HCT116 (cell line): Measurements from ENCODE around the gene GALNT14. TPM values are rescaled to one million over a fixed set of nuclear protein-coding genes. Genes with fewer than 3 reads are reported as not detected.

Experiments
- ATAC-seq: fragments of 200-7000 bp; cut with Tn5 transposase; 2 replicates; pipeline ENCODE4 v1.9.1; 2020; ENCODE audit warnings: mild to moderate bottlenecking, moderate library complexity
- BruUV-seq: library from RNA; stranded (reverse); fragments of 400-500 nt; replicated peaks from 2 replicates; lab custom pipeline; 2021; lab: Mats Ljungman, UMichigan
- CTCF ChIA-PET: fragments of 300-600 bp; sonication (Branson Sonifier 250); formaldehyde crosslinking; loops from one replicate; lab custom pipeline; 2021; ENCODE audit warnings: antibody characterized with exemption; lab: Charles Lee
- POLR2A ChIA-PET: fragments of 300-600, 350-600 bp; sonication (Branson Sonifier 250); formaldehyde crosslinking; loops from one replicate; lab custom pipeline; 2021; ENCODE audit warnings: antibody characterized with exemption; lab: Charles Lee
- RAD21 ChIA-PET, 2 experiments: fragments of 300-600 bp; sonication (Branson Sonifier 250); formaldehyde crosslinking; loops; one replicate each; lab custom pipeline; 2023; ENCODE audit warnings: low total read pairs in 2 of 2; ENCODE audit not compliant: uncharacterized antibody in 2 of 2, unreplicated experiment in 2 of 2, low non-redundant PET in 1 of 2; lab: Charles Lee
- DNase-seq: peaks from one replicate; pipeline ENCODE4 v3.0.0-alpha.2; 2010; ENCODE audit warnings: low read depth, low spot score
- H2AFZ ChIP-seq: fragments of 200-600 bp; shearing (Covaris generic), sonication (generic); 2 replicates; pipeline ENCODE4 v1.6.1; 2017; ENCODE audit warnings: low read depth, mixed run types, mixed read lengths, antibody characterized with exemption, low read length; ENCODE audit not compliant: poor library complexity, severe bottlenecking
- H3K27ac ChIP-seq: 2 replicates; pipeline ENCODE4 v1.5.1; 2012; ENCODE audit warnings: low read depth, low read length
- H3K27me3 ChIP-seq: fragments of 200-600 bp; sonication (generic); 2 replicates; pipeline ENCODE4 v1.6.1; 2016; ENCODE audit warnings: mixed run types, low read length, mixed read lengths; ENCODE audit not compliant: insufficient read depth
- H3K36me3 ChIP-seq, 2 experiments: fragments of 200-500 bp in 1 of 2; fragments of 200-600 bp in 1 of 2; sonication (Bioruptor generic) in 1 of 2; sonication (generic) in 1 of 2; 2 replicates each; pipeline versions ENCODE4 v1.5.1 to v1.6.1; 2014 to 2016; ENCODE audit warnings: low read length in 2 of 2, inconsistent platforms in 1 of 2, mixed read lengths in 1 of 2, mixed run types in 1 of 2; ENCODE audit not compliant: insufficient read depth in 2 of 2, control insufficient read depth in 1 of 2
- H3K4me1 ChIP-seq, 2 experiments: fragments of 200-600 bp in 1 of 2; sonication (generic) in 1 of 2; 2 replicates each; pipeline versions ENCODE4 v1.5.1 to v1.6.1; 2012 to 2017; ENCODE audit warnings: low read length in 2 of 2, inconsistent platforms in 1 of 2, mild to moderate bottlenecking in 1 of 2, mixed read lengths in 1 of 2, mixed run types in 1 of 2, moderate library complexity in 1 of 2; ENCODE audit not compliant: insufficient read depth in 2 of 2, control insufficient read depth in 1 of 2
- H3K4me2 ChIP-seq: fragments of 200-600 bp; sonication (generic); 2 replicates; pipeline ENCODE4 v1.6.1; 2017; ENCODE audit warnings: mixed run types, low read length, mixed read lengths
- H3K4me3 ChIP-seq, 2 experiments: fragments of 200-600 bp in 1 of 2; sonication (generic) in 1 of 2; replicated peaks in 1 of 2; 2 replicates each; pipeline ENCODE4 v1.5.1; 2011 to 2016; ENCODE audit warnings: low read length in 2 of 2, control low read depth in 1 of 2, low read depth in 1 of 2, mild to moderate bottlenecking in 1 of 2, mixed read lengths in 1 of 2, mixed run types in 1 of 2
- H3K79me2 ChIP-seq: fragments of 200-600 bp; sonication (generic); 2 replicates; pipeline ENCODE4 v1.6.1; 2017; ENCODE audit warnings: mild to moderate bottlenecking, mixed run types, low read length, moderate library complexity, mixed read lengths; ENCODE audit not compliant: insufficient read depth
- H3K9ac ChIP-seq: fragments of 200-600 bp; sonication (generic); 2 replicates; pipeline ENCODE4 v1.6.1; 2016; ENCODE audit warnings: low read length, mixed read lengths
- H3K9me2 ChIP-seq: fragments of 200-600 bp; sonication (generic), shearing (Covaris generic); 2 replicates; pipeline ENCODE4 v1.6.1; 2017; ENCODE audit warnings: mixed run types, mild to moderate bottlenecking, moderate library complexity; ENCODE audit not compliant: insufficient read depth
- H3K9me3 ChIP-seq, 2 experiments: fragments of 200-500 bp in 1 of 2; fragments of 200-600 bp in 1 of 2; sonication (Bioruptor generic) in 1 of 2; sonication (generic) in 1 of 2; 2 replicates each; pipeline ENCODE4 v1.6.1; 2014 to 2017; ENCODE audit warnings: low read length in 2 of 2, mixed read lengths in 2 of 2, inconsistent platforms in 1 of 2, low read depth in 1 of 2, mild to moderate bottlenecking in 1 of 2, mixed run types in 1 of 2, moderate library complexity in 1 of 2; ENCODE audit not compliant: control insufficient read depth in 1 of 2, insufficient read depth in 1 of 2
- H4K20me1 ChIP-seq: fragments of 200-600 bp; sonication (generic), shearing (Covaris generic); 2 replicates; pipeline ENCODE4 v1.6.1; 2017; ENCODE audit warnings: mixed run types, mild to moderate bottlenecking, moderate library complexity; ENCODE audit not compliant: insufficient read depth
- CEBPB ChIP-seq: IDR thresholded peaks from 2 replicates; pipeline ENCODE4 v1.6.1; 2012; ENCODE audit warnings: low read depth
- POLR2A ChIP-seq: IDR thresholded peaks from 2 replicates; pipeline ENCODE4 v1.7.0; 2011; ENCODE audit warnings: borderline replicate concordance; ENCODE audit not compliant: insufficient read depth, insufficient read length; ENCODE audit errors: extremely low read depth
- POLR2AphosphoS5 ChIP-seq: IDR thresholded peaks from 2 replicates; pipeline ENCODE4 v1.6.1; 2011; ENCODE audit warnings: mild to moderate bottlenecking, low read depth, low read length, moderate library complexity
- RAD21 ChIP-seq: IDR thresholded peaks from 2 replicates; pipeline ENCODE4 v1.6.1; 2012; ENCODE audit warnings: low read depth, mild to moderate bottlenecking
- SP1 ChIP-seq: IDR thresholded peaks from 2 replicates; pipeline ENCODE4 v1.6.1; 2012; ENCODE audit warnings: low read depth
- SRF ChIP-seq: IDR thresholded peaks from 2 replicates; pipeline ENCODE4 v1.6.1; 2012; ENCODE audit warnings: low read depth
- YY1 ChIP-seq: IDR thresholded peaks from 2 replicates; pipeline ENCODE4 v1.6.1; 2011; ENCODE audit warnings: low read length, low read depth, moderate library complexity, mild to moderate bottlenecking; ENCODE audit not compliant: insufficient replicate concordance; ENCODE audit errors: extremely low read depth
- ZNF274 ChIP-seq: fragments of 200-500 bp; sonication (Bioruptor generic); IDR thresholded peaks from 2 replicates; pipeline ENCODE4 v1.6.1; 2014; ENCODE audit warnings: mild to moderate bottlenecking, low read depth, low read length, inconsistent platforms
- intact Hi-C: fragments of 100-400 bp; cut with micrococcal nuclease; formaldehyde crosslinking; loops from 2 replicates; pipeline ENCODE4 v1.10.0; 2022
- total RNA-seq: library from RNA; stranded (reverse); gene quantifications from one replicate; pipeline ENCODE4 v1.2.1, GENCODE V29; 2021; ENCODE audit not compliant: unreplicated experiment
- TF ChIP-seq, protein P1 (sequence below): IDR thresholded peaks from 2 replicates; pipeline ENCODE4 v1.6.1; 2012
- TF ChIP-seq, protein P2 (sequence below): IDR thresholded peaks from 2 replicates; pipeline ENCODE4 v1.6.1; 2012; ENCODE audit warnings: low read depth
- TF ChIP-seq, protein P3 (sequence below): IDR thresholded peaks from 2 replicates; pipeline ENCODE4 v1.6.1; 2011; ENCODE audit warnings: mild to moderate bottlenecking, low read length, moderate library complexity; ENCODE audit not compliant: insufficient replicate concordance; ENCODE audit errors: extremely low read depth

GALNT14 gene
- total RNA-seq, 1 experiment from 2014 or later, result 11.2 TPM

DNA sequence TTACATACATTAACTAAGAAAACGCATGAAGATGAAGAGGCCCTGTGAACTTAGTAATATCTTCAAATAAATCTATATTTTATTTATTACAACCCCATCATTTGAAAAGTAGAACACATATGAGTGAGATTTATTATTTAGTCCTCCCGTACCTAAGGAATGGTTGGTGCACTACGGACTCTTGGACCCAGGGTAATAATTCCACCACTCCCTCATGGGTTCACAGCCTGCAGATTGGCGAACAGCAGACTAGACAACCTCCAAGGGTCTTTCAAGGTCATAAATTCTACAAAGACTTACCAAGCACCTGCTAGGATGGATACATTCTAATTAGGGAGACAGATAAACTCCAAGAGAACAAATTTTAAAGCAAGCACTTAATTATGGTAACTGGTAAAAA lies 51.6 kb downstream of the GALNT14 start:
- TF ChIP-seq, protein P1, sequence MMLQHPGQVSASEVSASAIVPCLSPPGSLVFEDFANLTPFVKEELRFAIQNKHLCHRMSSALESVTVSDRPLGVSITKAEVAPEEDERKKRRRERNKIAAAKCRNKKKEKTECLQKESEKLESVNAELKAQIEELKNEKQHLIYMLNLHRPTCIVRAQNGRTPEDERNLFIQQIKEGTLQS, result no peak
- TF ChIP-seq YY1 (no peak), ZNF274 (no peak), CEBPB (no peak), SP1 (no peak), POLR2A (no peak), POLR2AphosphoS5 (no peak), SRF (no peak), RAD21 (no peak)
- TF ChIP-seq, protein P2, sequence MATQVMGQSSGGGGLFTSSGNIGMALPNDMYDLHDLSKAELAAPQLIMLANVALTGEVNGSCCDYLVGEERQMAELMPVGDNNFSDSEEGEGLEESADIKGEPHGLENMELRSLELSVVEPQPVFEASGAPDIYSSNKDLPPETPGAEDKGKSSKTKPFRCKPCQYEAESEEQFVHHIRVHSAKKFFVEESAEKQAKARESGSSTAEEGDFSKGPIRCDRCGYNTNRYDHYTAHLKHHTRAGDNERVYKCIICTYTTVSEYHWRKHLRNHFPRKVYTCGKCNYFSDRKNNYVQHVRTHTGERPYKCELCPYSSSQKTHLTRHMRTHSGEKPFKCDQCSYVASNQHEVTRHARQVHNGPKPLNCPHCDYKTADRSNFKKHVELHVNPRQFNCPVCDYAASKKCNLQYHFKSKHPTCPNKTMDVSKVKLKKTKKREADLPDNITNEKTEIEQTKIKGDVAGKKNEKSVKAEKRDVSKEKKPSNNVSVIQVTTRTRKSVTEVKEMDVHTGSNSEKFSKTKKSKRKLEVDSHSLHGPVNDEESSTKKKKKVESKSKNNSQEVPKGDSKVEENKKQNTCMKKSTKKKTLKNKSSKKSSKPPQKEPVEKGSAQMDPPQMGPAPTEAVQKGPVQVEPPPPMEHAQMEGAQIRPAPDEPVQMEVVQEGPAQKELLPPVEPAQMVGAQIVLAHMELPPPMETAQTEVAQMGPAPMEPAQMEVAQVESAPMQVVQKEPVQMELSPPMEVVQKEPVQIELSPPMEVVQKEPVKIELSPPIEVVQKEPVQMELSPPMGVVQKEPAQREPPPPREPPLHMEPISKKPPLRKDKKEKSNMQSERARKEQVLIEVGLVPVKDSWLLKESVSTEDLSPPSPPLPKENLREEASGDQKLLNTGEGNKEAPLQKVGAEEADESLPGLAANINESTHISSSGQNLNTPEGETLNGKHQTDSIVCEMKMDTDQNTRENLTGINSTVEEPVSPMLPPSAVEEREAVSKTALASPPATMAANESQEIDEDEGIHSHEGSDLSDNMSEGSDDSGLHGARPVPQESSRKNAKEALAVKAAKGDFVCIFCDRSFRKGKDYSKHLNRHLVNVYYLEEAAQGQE, result no peak
- TF ChIP-seq, protein P3, sequence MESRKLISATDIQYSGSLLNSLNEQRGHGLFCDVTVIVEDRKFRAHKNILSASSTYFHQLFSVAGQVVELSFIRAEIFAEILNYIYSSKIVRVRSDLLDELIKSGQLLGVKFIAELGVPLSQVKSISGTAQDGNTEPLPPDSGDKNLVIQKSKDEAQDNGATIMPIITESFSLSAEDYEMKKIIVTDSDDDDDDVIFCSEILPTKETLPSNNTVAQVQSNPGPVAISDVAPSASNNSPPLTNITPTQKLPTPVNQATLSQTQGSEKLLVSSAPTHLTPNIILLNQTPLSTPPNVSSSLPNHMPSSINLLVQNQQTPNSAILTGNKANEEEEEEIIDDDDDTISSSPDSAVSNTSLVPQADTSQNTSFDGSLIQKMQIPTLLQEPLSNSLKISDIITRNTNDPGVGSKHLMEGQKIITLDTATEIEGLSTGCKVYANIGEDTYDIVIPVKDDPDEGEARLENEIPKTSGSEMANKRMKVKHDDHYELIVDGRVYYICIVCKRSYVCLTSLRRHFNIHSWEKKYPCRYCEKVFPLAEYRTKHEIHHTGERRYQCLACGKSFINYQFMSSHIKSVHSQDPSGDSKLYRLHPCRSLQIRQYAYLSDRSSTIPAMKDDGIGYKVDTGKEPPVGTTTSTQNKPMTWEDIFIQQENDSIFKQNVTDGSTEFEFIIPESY, result no peak
- Histone ChIP-seq H4K20me1 (no peaks in the 10 kb centered on the region), H3K27me3 (0 out of 2 replicates have a peak, but pooled peaks cover 7% of the 10 kb centered on the region), H3K79me2 (no peaks in the 10 kb centered on the region), H2AFZ (no peak overlapping the region), H3K9me3 (no peaks in the 10 kb centered on the region), H3K36me3 (no peaks in the 10 kb centered on the region), H3K4me2 (no peak overlapping the region), H3K27ac (no peak overlapping the region), H3K4me1 (no peaks in the 10 kb centered on the region), H3K9me2 (no peaks in the 10 kb centered on the region), H3K9ac (no peak overlapping the region), H3K4me3 (no peak overlapping the region)
- no peak for DNase-seq
- no TSS peak for BruUV-seq
- no peak for ATAC-seq
- ChIA-PET RAD21 (no interaction called here), POLR2A (no interaction called here), CTCF (no interaction called here)
- intact Hi-C loops, result no loop called here
